GM12872 (cell line): ENCODE measurements around the gene RBBP5.

Experiments
- TF ChIP-seq, protein P1 (sequence below): IDR thresholded peaks from 3 replicates; pipeline ENCODE4 v1.5.1; 2011; ENCODE audit warnings: low read depth, mild to moderate bottlenecking, low read length, moderate library complexity; ENCODE audit not compliant: insufficient read depth

RBBP5 gene

GRCh38 chr1:205073511-205073910 lies 48.3 kb downstream of the RBBP5 start:
- TF ChIP-seq, protein P1, sequence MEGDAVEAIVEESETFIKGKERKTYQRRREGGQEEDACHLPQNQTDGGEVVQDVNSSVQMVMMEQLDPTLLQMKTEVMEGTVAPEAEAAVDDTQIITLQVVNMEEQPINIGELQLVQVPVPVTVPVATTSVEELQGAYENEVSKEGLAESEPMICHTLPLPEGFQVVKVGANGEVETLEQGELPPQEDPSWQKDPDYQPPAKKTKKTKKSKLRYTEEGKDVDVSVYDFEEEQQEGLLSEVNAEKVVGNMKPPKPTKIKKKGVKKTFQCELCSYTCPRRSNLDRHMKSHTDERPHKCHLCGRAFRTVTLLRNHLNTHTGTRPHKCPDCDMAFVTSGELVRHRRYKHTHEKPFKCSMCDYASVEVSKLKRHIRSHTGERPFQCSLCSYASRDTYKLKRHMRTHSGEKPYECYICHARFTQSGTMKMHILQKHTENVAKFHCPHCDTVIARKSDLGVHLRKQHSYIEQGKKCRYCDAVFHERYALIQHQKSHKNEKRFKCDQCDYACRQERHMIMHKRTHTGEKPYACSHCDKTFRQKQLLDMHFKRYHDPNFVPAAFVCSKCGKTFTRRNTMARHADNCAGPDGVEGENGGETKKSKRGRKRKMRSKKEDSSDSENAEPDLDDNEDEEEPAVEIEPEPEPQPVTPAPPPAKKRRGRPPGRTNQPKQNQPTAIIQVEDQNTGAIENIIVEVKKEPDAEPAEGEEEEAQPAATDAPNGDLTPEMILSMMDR, result no peak

DNA sequence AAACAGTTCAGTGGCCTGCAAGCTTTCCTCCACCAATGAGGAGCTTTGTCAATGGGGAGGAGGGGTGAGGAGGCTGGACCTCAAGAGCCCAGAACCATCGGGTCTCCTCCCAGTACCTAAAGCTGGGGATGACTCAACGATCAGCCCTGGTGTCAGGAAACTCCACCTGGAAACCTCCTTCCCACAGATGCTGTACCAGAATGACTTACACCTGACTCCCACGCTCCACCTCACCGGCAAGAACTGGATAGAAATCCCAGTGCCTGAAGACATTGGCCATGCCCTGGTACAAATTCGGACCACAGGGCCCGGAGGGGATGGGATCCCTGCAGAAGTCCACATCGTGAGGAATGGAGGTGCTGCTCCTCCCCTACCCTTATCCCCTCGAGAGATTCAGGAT lies 48.9 kb downstream of the RBBP5 start:
- TF ChIP-seq, protein P1, result no peak

DNA sequence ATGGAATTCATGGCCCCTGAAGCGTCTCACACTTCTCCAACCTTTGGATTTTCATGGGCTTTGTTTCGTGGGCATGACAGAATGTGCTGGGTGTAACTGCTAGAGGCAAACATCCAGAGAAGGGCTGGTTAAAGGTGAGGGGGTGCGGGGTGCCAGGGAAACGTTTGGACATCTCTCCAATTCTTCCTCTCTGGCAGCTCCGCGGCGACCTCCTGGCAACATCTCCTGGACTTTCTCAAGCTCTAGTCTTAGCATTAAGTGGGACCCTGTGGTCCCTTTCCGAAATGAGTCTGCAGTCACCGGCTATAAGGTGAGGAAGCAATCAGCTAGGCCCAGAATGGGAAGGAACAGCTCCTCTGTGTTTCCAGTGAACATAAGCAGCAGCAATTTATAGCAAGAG lies 49.5 kb downstream of the RBBP5 start:
- TF ChIP-seq, protein P1, result no peak

- TF ChIP-seq, protein P1, result no peak
Observed at GRCh38 chr1:205071801-205072200, 50.0 kb downstream of the RBBP5 start.

DNA sequence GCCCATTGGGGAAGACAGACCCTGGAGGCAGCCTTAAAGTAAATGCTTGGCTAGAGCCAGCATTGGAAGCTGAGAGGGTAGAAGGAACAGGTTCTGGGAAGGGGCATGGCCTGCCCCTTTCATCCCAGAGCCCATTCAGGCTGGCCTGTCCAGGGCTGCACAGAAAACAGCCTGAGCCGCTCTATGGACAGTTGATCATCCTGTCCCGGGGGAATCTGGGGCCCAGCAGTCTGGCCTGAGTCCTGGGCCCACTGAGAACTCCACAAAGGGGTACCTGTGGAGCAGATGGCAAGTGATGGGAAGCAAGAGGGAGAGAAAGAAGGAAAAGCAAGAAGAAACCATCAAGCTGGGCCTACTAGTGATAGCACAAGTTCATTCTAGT lies 50.8 kb downstream of the RBBP5 start:
- TF ChIP-seq, protein P1, result no peak

DNA sequence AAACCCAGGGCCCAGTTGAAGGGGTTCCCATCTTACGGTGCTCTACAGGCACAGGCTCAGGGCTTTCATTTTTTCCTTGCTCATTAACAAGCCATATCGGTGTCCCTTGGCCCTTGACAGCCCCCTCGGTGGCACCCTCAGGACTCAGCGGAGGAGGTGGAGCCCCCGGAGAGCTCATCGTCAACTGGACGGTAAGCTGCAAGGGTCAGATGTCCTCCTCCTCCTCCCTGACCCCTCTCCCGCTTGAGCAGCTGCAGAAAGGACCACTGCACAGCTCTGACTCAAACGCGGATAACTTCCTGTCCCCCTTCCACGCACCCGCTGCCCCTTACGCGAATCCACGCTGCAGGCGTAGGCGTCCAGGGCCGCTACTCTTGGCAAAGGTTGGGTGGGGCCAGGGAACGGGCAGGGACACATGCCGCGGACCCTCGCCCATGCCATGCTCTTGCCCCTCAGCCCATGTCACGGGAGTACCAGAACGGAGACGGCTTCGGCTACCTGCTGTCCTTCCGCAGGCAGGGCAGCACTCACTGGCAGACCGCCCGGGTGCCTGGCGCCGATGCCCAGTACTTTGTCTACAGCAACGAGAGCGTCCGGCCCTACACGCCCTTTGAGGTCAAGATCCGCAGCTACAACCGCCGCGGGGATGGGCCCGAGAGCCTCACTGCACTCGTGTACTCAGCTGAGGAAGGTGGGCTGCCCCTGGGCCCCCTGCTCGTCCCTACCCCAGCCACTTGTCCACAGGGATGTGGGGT lies 52.2 kb downstream of the RBBP5 start:
- TF ChIP-seq, protein P1, result no peak

GRCh38 chr1:205068457-205069040 lies 53.2 kb downstream of the RBBP5 start:
- TF ChIP-seq, protein P1, result no peak
